Large intestine (tissue), 3 donors: ENCODE results near the gene THAP3. TPM values are rescaled to one million over a fixed set of nuclear protein-coding genes. Genes with fewer than 3 reads are reported as not detected.
A peak's percentile ranks its signal among the peaks of the same experiment; 100 is the strongest.

Source experiments
- DNase-seq, 2 donors: peaks; one replicate each; pipeline versions ENCODE4 v3.0.0 to v3.0.0-alpha.2; 2013
- H3K27ac ChIP-seq: one replicate; pipeline ENCODE4 v1.5.1; 2013; ENCODE audit warnings: low read length
- H3K27me3 ChIP-seq: 2 replicates; pipeline ENCODE4 v1.6.1; 2013; ENCODE audit warnings: low read length; ENCODE audit not compliant: control insufficient read depth, insufficient read depth
- H3K36me3 ChIP-seq: 2 replicates; pipeline ENCODE4 v1.6.1; 2013; ENCODE audit warnings: low read length; ENCODE audit not compliant: control insufficient read depth, insufficient read depth
- H3K4me1 ChIP-seq: one replicate; pipeline ENCODE4 v1.6.1; 2013; ENCODE audit warnings: low read length; ENCODE audit not compliant: control insufficient read depth, insufficient read depth
- H3K4me3 ChIP-seq: one replicate; pipeline ENCODE4 v1.5.1; 2013; ENCODE audit warnings: low read length
- H3K9me3 ChIP-seq: one replicate; pipeline ENCODE4 v1.6.1; 2013; ENCODE audit warnings: mild to moderate bottlenecking, low read depth, low read length, moderate library complexity; ENCODE audit not compliant: control insufficient read depth
- WGBS: methylation state at CpG from one replicate; pipeline ENCODE4 v1.1.5; 2013; ENCODE audit warnings: low lambda C conversion rate; ENCODE audit not compliant: insufficient coverage; 5-methylcytosine and 5-hydroxymethylcytosine counted together
- polyA plus RNA-seq: library from polyadenylated mRNA; unstranded; fragments of 120-200 nt; gene quantifications from one replicate; pipeline ENCODE4 v1.2.1, GENCODE V29; 2013

Gene THAP3
- polyA plus RNA-seq, 1 donor, result 16.2 TPM

- Histone ChIP-seq H3K36me3 (peaks cover 8% of the 10 kb centered on the region), H3K4me3 (peak overlapping the region; percentile 89), H3K9me3 (no peaks in the 10 kb centered on the region), H3K27me3 (no peaks in the 10 kb centered on the region), H3K27ac (peak overlapping the region; percentile 94), H3K4me1 (peaks cover 3% of the 10 kb centered on the region)
- peak in 1 of 2 donors; percentile 71 for DNase-seq
- WGBS, result 5% methylated on average over 3 of the region's 67 CpGs
These were observed 11.9 kb upstream of the THAP3 start for GRCh38 chr1:6612641-6613360.

GRCh38 chr1:6613361-6614018 lies 11.2 kb upstream of the THAP3 start, which contains the start of gene PHF13:
Gene PHF13, plus strand, starts transcription at chr1:6613731. Its CDS starts 336 bp downstream, at chr1:6614067.
- WGBS, result no CpG with 5 or more reads among the region's 84 CpGs

GRCh38 chr1:6614019-6614928 lies 10.4 kb upstream of the THAP3 start:
- peak; percentile 34 to 39 for DNase-seq
- Histone ChIP-seq H3K36me3 (peaks cover 16% of the 10 kb centered on the region), H3K27me3 (no peaks in the 10 kb centered on the region), H3K27ac (peak overlapping the region; percentile 77), H3K4me3 (peak overlapping the region; percentile 72), H3K4me1 (peaks cover 3% of the 10 kb centered on the region), H3K9me3 (no peaks in the 10 kb centered on the region)
- WGBS, result no CpG with 5 or more reads among the region's 117 CpGs

More at GRCh38 chr1:6613361-6614018, 11.2 kb upstream of the THAP3 start, which contains the start of gene PHF13:
- peak within 1 kb of the TSS; percentile 89 for H3K4me3 ChIP-seq
- H3K36me3 ChIP-seq, result peaks cover 13% of the 10 kb centered on the region
- peak within 1 kb of the TSS; percentile 94 for H3K27ac ChIP-seq
- H3K4me1 ChIP-seq, result peaks cover 3% of the 10 kb centered on the region
- no peaks in the 10 kb centered on the region for H3K9me3 ChIP-seq
- H3K27me3 ChIP-seq, result no peaks in the 10 kb centered on the region
- DNase-seq, result peak; percentile 99

- H3K4me1 ChIP-seq, result peaks cover 3% of the 10 kb centered on the region
- peak overlapping the region; percentile 72 for H3K4me3 ChIP-seq
- H3K9me3 ChIP-seq, result no peaks in the 10 kb centered on the region
- H3K27ac ChIP-seq, result no peak overlapping the region
- no CpG with 5 or more reads among the region's 82 CpGs for WGBS
- H3K36me3 ChIP-seq, result peaks cover 24% of the 10 kb centered on the region
- H3K27me3 ChIP-seq, result no peaks in the 10 kb centered on the region
- peak in 1 of 2 donors; percentile 22 for DNase-seq
These were observed 9.5 kb upstream of the THAP3 start for GRCh38 chr1:6614929-6615785.

GRCh38 chr1:6619045-6619444 lies 5.6 kb upstream of the THAP3 start:
- peaks cover 50% of the 10 kb centered on the region for H3K36me3 ChIP-seq

GRCh38 chr1:6621429-6622391 lies 3.0 kb upstream of the THAP3 start:
- peaks cover 12% of the 10 kb centered on the region for H3K4me1 ChIP-seq
- H3K4me3 ChIP-seq, result no peak overlapping the region
- no peak overlapping the region for H3K27ac ChIP-seq
- no peaks in the 10 kb centered on the region for H3K27me3 ChIP-seq
- no CpG with 5 or more reads among the region's 41 CpGs for WGBS
- H3K36me3 ChIP-seq, result peaks cover 48% of the 10 kb centered on the region
- DNase-seq, result no peak
- H3K9me3 ChIP-seq, result no peaks in the 10 kb centered on the region

More at GRCh38 chr1:6619045-6619444, 5.6 kb upstream of the THAP3 start:
- Histone ChIP-seq H3K4me3 (no peak overlapping the region), H3K27me3 (no peaks in the 10 kb centered on the region), H3K27ac (no peak overlapping the region), H3K4me1 (no peaks in the 10 kb centered on the region), H3K9me3 (no peaks in the 10 kb centered on the region)
- WGBS, result no CpG with 5 or more reads among the region's 4 CpGs
- DNase-seq, result no peak

- peaks cover 48% of the 10 kb centered on the region for H3K36me3 ChIP-seq
- H3K4me1 ChIP-seq, result peaks cover 12% of the 10 kb centered on the region
- no peak for DNase-seq
- no peaks in the 10 kb centered on the region for H3K9me3 ChIP-seq
- no peak overlapping the region for H3K27ac ChIP-seq
- WGBS, result no CpG with 5 or more reads among the region's 10 CpGs
- no peaks in the 10 kb centered on the region for H3K27me3 ChIP-seq
- H3K4me3 ChIP-seq, result no peak overlapping the region
These were observed 2.1 kb upstream of the THAP3 start for GRCh38 chr1:6622396-6623152.

GRCh38 chr1:6623269-6623965 lies 1.3 kb upstream of the THAP3 start:
- DNase-seq, result no peak
- Histone ChIP-seq H3K36me3 (peaks cover 51% of the 10 kb centered on the region), H3K27ac (no peak overlapping the region), H3K4me3 (no peak overlapping the region), H3K4me1 (peaks cover 12% of the 10 kb centered on the region), H3K27me3 (no peaks in the 10 kb centered on the region), H3K9me3 (no peaks in the 10 kb centered on the region)
- 88% methylated on average over 5 of the region's 14 CpGs for WGBS
